Measurements from ENCODE around the gene TRRAP. TPM values are rescaled to one million over a fixed set of nuclear protein-coding genes. Genes with fewer than 3 reads are reported as not detected.

TRRAP gene
- 10 to 100 TPM; 23.4 to 24.3 TPM for total RNA-seq

DNA sequence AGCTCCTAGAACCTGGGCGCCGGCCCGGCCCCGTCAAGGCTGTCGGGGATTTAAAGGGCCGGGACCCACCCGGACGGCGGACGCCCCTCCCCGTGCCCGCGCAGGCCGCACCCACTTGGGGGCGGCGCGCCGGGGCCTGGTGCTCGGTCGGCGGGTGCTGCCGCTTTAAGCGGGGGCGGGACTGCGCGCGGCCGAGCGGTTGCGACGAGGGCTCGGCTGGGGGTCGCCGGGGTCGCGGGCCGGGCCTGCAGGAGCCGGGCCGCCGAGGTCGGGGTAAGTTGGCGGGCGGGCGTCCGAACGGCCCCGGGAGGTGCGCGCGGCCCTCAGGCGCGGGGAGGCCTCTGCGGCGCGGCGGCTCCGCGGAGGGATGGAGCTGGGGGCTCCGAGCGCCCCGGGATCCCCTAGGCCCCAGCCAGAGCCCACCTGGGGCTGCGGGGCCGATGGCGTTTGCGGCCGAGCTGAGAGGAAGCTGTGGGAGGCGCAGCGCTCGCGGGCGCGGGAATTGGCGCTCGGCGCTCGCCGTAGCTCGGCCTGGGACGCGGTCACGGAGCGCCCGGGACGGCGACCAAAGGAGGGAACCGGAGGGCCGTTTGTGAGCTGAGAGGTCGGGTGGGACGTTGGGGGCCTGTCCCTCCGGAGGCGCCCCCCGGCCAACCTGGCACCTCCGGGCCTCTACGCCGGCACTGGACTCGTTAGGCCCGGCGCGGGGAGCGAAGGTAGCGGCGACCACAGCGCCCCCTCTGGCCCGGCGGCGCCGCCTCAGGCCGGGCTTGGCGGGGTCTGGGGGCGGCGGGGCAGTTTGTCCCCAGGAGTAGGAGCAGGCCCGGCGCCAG lies at the start of gene TRRAP:
Gene TRRAP, plus strand, starts transcription at position 168 of the 833 bp plus-strand sequence. CDS start 2,619 bp downstream, outside the sequence.
- peak within 1 kb of the TSS; percentile 87 to 93 for H3K27ac ChIP-seq
- peak; percentile 59 for DNase-seq (ENCODE audit: low spot score)
- H3K27me3 ChIP-seq = no peaks in the 10 kb centered on the region
- peak within 1 kb of the TSS; percentile 61 to 90 for H3K4me3 ChIP-seq
- peaks cover 0 to 22% of the 10 kb centered on the region in 2 donors for H3K4me1 ChIP-seq
- H3K36me3 ChIP-seq = peaks cover 24% of the 10 kb centered on the region
- H3K9me3 ChIP-seq = no peaks in the 10 kb centered on the region
- TF ChIP-seq, protein P1, sequence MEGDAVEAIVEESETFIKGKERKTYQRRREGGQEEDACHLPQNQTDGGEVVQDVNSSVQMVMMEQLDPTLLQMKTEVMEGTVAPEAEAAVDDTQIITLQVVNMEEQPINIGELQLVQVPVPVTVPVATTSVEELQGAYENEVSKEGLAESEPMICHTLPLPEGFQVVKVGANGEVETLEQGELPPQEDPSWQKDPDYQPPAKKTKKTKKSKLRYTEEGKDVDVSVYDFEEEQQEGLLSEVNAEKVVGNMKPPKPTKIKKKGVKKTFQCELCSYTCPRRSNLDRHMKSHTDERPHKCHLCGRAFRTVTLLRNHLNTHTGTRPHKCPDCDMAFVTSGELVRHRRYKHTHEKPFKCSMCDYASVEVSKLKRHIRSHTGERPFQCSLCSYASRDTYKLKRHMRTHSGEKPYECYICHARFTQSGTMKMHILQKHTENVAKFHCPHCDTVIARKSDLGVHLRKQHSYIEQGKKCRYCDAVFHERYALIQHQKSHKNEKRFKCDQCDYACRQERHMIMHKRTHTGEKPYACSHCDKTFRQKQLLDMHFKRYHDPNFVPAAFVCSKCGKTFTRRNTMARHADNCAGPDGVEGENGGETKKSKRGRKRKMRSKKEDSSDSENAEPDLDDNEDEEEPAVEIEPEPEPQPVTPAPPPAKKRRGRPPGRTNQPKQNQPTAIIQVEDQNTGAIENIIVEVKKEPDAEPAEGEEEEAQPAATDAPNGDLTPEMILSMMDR (IDR thresholded peaks at IDR 0.05) = peak; percentile 96 to 99

DNA sequence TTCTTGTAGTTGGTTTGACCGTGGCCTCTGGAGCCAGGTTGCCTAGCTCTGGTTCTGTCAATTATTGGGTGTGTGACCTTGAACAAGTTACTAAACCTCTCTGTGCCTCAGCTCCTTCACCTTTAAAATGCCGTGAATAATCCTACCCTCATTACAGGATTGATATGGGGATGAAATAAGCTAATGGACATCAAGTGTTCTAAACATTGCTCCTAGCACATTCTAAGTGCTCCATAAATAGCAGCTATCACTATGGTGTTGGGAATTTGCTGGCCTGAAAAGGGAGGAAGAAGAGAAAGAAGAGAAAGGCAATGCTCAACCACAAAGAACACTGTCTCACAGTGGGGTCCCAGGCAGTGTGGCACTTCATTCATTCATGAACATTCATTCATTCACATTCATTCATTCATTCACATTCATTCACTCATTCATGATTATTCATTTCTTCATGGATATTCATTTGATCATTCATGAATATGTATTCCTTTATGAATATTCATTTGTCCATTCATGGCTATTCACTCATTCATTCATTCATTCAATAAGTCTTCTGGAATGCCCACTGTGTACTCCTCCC lies 47.3 kb upstream of the TRRAP start:
- TF ChIP-seq, protein P1 (IDR thresholded peaks at IDR 0.05) = no peak
- no peak for DNase-seq (ENCODE audit: low spot score)
- H3K4me3 ChIP-seq = no peak overlapping the region
- no peaks in the 10 kb centered on the region for H3K27me3 ChIP-seq
- H3K9me3 ChIP-seq = no peaks in the 10 kb centered on the region
- H3K4me1 ChIP-seq = peaks cover 0 to 12% of the 10 kb centered on the region in 2 donors
- no peaks in the 10 kb centered on the region for H3K36me3 ChIP-seq
- H3K27ac ChIP-seq = peak overlapping the region in 1 of 2 donors; percentile 60

DNA sequence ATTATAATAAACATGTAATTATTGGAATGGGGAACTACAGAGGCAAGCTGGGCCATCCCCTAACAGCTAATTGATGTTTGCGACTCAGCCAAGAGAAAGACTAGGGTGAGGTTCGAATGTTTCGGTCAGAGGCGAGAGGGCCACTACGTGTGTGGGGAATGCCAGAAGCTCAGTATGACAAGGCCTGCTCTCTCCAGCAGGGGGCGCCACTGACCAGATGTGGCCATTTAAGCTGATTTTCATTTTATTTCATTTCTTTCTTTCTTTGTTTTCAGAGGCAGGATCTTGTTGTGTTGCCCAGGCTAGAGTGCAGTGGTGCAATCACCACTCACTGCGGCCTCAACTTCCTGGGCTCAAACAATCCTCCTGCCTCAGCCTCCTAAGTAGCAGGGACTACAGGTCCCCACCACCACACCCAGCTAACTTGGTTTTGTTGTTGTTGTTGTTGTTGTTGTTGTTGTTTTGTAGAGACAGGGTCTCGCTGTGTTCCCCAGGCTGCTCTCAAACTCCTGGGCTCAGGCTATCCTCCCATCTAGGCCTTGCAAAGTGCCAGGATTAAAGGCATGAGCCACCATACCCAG lies 46.6 kb upstream of the TRRAP start:
- Histone ChIP-seq H3K27ac (peak overlapping the region in 1 of 2 donors; percentile 60), H3K9me3 (no peaks in the 10 kb centered on the region), H3K4me1 (peaks cover 0 to 6% of the 10 kb centered on the region in 2 donors), H3K36me3 (no peaks in the 10 kb centered on the region), H3K27me3 (no peaks in the 10 kb centered on the region), H3K4me3 (no peak overlapping the region)
- DNase-seq (ENCODE audit: low spot score) = no peak
- TF ChIP-seq, protein P1 (IDR thresholded peaks at IDR 0.05) = peak in 1 of 2 donors; percentile 54

DNA sequence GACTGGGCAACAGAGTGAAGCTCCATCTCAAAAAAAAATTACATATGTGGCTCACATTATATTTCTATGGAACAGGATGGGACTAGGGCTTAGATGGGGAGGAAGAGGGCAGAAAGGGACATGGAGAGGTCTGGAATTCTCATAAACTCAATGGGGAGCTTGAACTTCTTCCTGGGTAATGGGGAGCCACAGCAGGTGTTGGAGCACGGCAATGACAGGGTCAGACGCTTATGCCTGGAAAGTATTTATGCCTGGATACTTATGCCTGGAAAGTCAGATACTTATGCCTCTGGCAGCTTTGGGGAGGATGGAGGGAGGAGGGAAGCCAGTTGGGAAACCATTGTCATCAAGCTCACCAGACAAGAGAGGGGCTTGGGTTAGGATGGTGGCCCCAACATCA lies 45.3 kb upstream of the TRRAP start:
- H3K4me3 ChIP-seq = no peak overlapping the region
- H3K9me3 ChIP-seq = no peaks in the 10 kb centered on the region
- H3K27me3 ChIP-seq = no peaks in the 10 kb centered on the region
- no peak for DNase-seq (ENCODE audit: low spot score)
- no peaks in the 10 kb centered on the region for H3K4me1 ChIP-seq
- H3K36me3 ChIP-seq = no peaks in the 10 kb centered on the region
- no peak overlapping the region for H3K27ac ChIP-seq
- TF ChIP-seq, protein P1 (IDR thresholded peaks at IDR 0.05) = no peak

- Histone ChIP-seq H3K4me3 (no peak overlapping the region), H3K4me1 (no peaks in the 10 kb centered on the region), H3K27me3 (no peaks in the 10 kb centered on the region), H3K9me3 (no peaks in the 10 kb centered on the region), H3K27ac (no peak overlapping the region), H3K36me3 (no peaks in the 10 kb centered on the region)
- no peak for DNase-seq (ENCODE audit: low spot score)
- TF ChIP-seq, protein P1 (IDR thresholded peaks at IDR 0.05) = no peak
Measured at GRCh38 chr7:98834949-98835348, 43.4 kb upstream of the TRRAP start.
